Hepatocyte (in vitro differentiated cells): ENCODE data around the gene ELFN1. TPM values are rescaled to one million over a fixed set of nuclear protein-coding genes. Genes with fewer than 3 reads are reported as not detected.
A peak's percentile ranks its signal among the peaks of the same experiment; 100 is the strongest.

ENCODE experiments used
- DNase-seq: peaks from one replicate; pipeline ENCODE4 v3.0.0-alpha.2; 2016; ENCODE audit warnings: low spot score
- H2AFZ ChIP-seq: fragments of 200-600 bp; sonication (generic); 2 replicates; pipeline ENCODE4 v1.6.0; 2016; ENCODE audit warnings: antibody characterized with exemption, mild to moderate bottlenecking
- H3K27ac ChIP-seq: fragments of 200-600 bp; sonication (generic); 2 replicates; pipeline ENCODE4 v1.5.1; 2016; ENCODE audit warnings: mild to moderate bottlenecking
- H3K27me3 ChIP-seq: fragments of 200-600 bp; sonication (generic); 2 replicates; pipeline ENCODE4 v1.6.1; 2016
- H3K36me3 ChIP-seq: fragments of 200-600 bp; sonication (generic); replicated peaks from 2 replicates; pipeline ENCODE4 v1.5.1; 2016; ENCODE audit warnings: low read depth; ENCODE audit not compliant: insufficient read depth
- H3K4me1 ChIP-seq: fragments of 200-600 bp; sonication (generic); 2 replicates; pipeline ENCODE4 v1.5.1; 2016; ENCODE audit warnings: mild to moderate bottlenecking, moderate library complexity; ENCODE audit not compliant: insufficient read depth
- H3K4me2 ChIP-seq: fragments of 200-600 bp; sonication (generic); 2 replicates; pipeline ENCODE4 v1.6.0; 2016
- H3K4me3 ChIP-seq: fragments of 200-600 bp; sonication (generic); 2 replicates; pipeline ENCODE4 v1.5.1; 2016; ENCODE audit warnings: mild to moderate bottlenecking
- H3K79me2 ChIP-seq: fragments of 200-600 bp; sonication (generic); 2 replicates; pipeline ENCODE4 v1.6.0; 2017; ENCODE audit warnings: mild to moderate bottlenecking
- H3K9me2 ChIP-seq: fragments of 200-600 bp; sonication (generic); replicated peaks from 2 replicates; pipeline ENCODE4 v1.6.0; 2017; ENCODE audit warnings: mild to moderate bottlenecking; ENCODE audit not compliant: insufficient read depth
- H3K9me3 ChIP-seq: fragments of 200-600 bp; sonication (generic); 2 replicates; pipeline ENCODE4 v1.5.1; 2016; ENCODE audit warnings: low read depth, mild to moderate bottlenecking
- H4K20me1 ChIP-seq: fragments of 200-600 bp; sonication (generic); 2 replicates; pipeline ENCODE4 v1.6.0; 2016; ENCODE audit warnings: mild to moderate bottlenecking; ENCODE audit not compliant: insufficient read depth, poor library complexity, severe bottlenecking
- CTCF ChIP-seq: fragments of 200-600 bp; sonication (generic); IDR thresholded peaks from 2 replicates; pipeline ENCODE4 v1.5.1; 2016; ENCODE audit warnings: antibody characterized with exemption, mild to moderate bottlenecking; ENCODE audit not compliant: poor library complexity
- EZH2 ChIP-seq: fragments of 200-600 bp; sonication (generic); IDR thresholded peaks from 2 replicates; pipeline ENCODE4 v1.6.1; 2016; ENCODE audit warnings: antibody characterized with exemption, mild to moderate bottlenecking, borderline replicate concordance
- EZH2phosphoT487 ChIP-seq: fragments of 200-600 bp; sonication (generic); IDR thresholded peaks from one replicate; pipeline ENCODE4 v1.6.1; 2018; ENCODE audit warnings: antibody characterized with exemption, mild to moderate bottlenecking, low read depth, moderate library complexity; ENCODE audit not compliant: unreplicated experiment, severe bottlenecking
- WGBS: methylation state at CpG from one replicate; pipeline ENCODE4 v1.1.6; 2016; ENCODE audit warnings: low lambda C conversion rate; ENCODE audit errors: missing lambda C conversion rate; 5-methylcytosine and 5-hydroxymethylcytosine counted together
- polyA plus RNA-seq: library from polyadenylated mRNA; unstranded; fragments of >200 nt; fragmentation: Nextera tagmentation; extraction: Ambion mirVana; gene quantifications from 2 replicates; pipeline ENCODE4 v1.2.1, GENCODE V29; 2016
- total RNA-seq: library from RNA; depleted of rRNA; stranded (reverse); fragments of >200 nt; gene quantifications from 2 replicates; pipeline ENCODE4 v1.2.3, GENCODE V29; 2014

Gene ELFN1
- total and polyA plus RNA-seq, 2 experiments from 2014 or later, result 3.6 to 5.5 TPM

GRCh38 chr7:1669064-1669951, 769 bp upstream of the ELFN1 start:
- H3K27me3 ChIP-seq, result peaks cover 68% of the 10 kb centered on the region

GRCh38 chr7:1670894-1671593, 967 bp downstream of the ELFN1 start:
- peaks cover 25% of the 10 kb centered on the region for H3K4me1 ChIP-seq
- 42% methylated on average over 20 of the region's 26 CpGs for WGBS
- H3K27ac ChIP-seq, result no peak overlapping the region
- H3K4me3 ChIP-seq, result peak overlapping the region; percentile 91
- peaks cover 59% of the 10 kb centered on the region for H3K27me3 ChIP-seq
- H3K9me3 ChIP-seq, result no peaks in the 10 kb centered on the region
- H3K4me2 ChIP-seq, result peak overlapping the region; percentile 91
- H4K20me1 ChIP-seq, result peaks cover 6% of the 10 kb centered on the region
- TF ChIP-seq EZH2, result no peak
- no peak for TF ChIP-seq CTCF
- no peak for TF ChIP-seq EZH2phosphoT487
- no peaks in the 10 kb centered on the region for H3K79me2 ChIP-seq
- H2AFZ ChIP-seq, result no peak overlapping the region
- H3K9me2 ChIP-seq, result no peaks in the 10 kb centered on the region
- peak; percentile 10 for DNase-seq
- no peaks in the 10 kb centered on the region for H3K36me3 ChIP-seq

More at GRCh38 chr7:1669064-1669951, 769 bp upstream of the ELFN1 start:
- WGBS, result 11% methylated on average over 32 of the region's 68 CpGs
- DNase-seq, result peak; percentile 48
- Histone ChIP-seq H3K79me2 (no peaks in the 10 kb centered on the region), H3K4me3 (peak overlapping the region; percentile 91), H4K20me1 (peaks cover 6% of the 10 kb centered on the region), H3K27ac (peak overlapping the region; percentile 51), H2AFZ (peak overlapping the region; percentile 49), H3K9me2 (no peaks in the 10 kb centered on the region), H3K9me3 (no peaks in the 10 kb centered on the region), H3K4me2 (peak overlapping the region; percentile 91), H3K36me3 (no peaks in the 10 kb centered on the region), H3K4me1 (peaks cover 33% of the 10 kb centered on the region)
- TF ChIP-seq CTCF (no peak), EZH2 (peak; percentile 30)

GRCh38 chr7:1671594-1672451, 1.7 kb downstream of the ELFN1 start:
- Histone ChIP-seq H3K4me3 (no peak overlapping the region), H3K79me2 (no peaks in the 10 kb centered on the region), H4K20me1 (peaks cover 6% of the 10 kb centered on the region), H3K36me3 (no peaks in the 10 kb centered on the region), H3K27me3 (peaks cover 51% of the 10 kb centered on the region), H3K4me2 (no peak overlapping the region), H3K9me2 (no peaks in the 10 kb centered on the region), H2AFZ (no peak overlapping the region), H3K9me3 (no peaks in the 10 kb centered on the region), H3K27ac (no peak overlapping the region), H3K4me1 (peaks cover 17% of the 10 kb centered on the region)
- DNase-seq, result peak; percentile 2
- 78% methylated on average over 12 of the region's 13 CpGs for WGBS
- TF ChIP-seq CTCF (no peak), EZH2 (no peak), EZH2phosphoT487 (no peak)
